Keratinocyte (primary cell): ENCODE measurements around the gene ENO2.

Experiments used
- EZH2 ChIP-seq: IDR thresholded peaks from one replicate; pipeline ENCODE4 v1.6.1; 2012; ENCODE audit warnings: inconsistent platforms, mild to moderate bottlenecking, low read length, moderate library complexity
- TF ChIP-seq, protein P1 (sequence below), 3 experiments: IDR thresholded peaks in 1 of 3; conservative IDR thresholded peaks in 1 of 3; optimal IDR thresholded peaks in 1 of 3; 2 replicates in 2 of 3; 3 replicates in 1 of 3; pipeline versions ENCODE3 to v1.5.1; 2011; ENCODE audit warnings: low read length in 3 of 3, mild to moderate bottlenecking in 3 of 3, moderate library complexity in 2 of 3, control low read depth in 1 of 3, inconsistent platforms in 1 of 3; ENCODE audit not compliant: insufficient read depth in 2 of 3; ENCODE audit errors: extremely low read depth in 1 of 3

DNA sequence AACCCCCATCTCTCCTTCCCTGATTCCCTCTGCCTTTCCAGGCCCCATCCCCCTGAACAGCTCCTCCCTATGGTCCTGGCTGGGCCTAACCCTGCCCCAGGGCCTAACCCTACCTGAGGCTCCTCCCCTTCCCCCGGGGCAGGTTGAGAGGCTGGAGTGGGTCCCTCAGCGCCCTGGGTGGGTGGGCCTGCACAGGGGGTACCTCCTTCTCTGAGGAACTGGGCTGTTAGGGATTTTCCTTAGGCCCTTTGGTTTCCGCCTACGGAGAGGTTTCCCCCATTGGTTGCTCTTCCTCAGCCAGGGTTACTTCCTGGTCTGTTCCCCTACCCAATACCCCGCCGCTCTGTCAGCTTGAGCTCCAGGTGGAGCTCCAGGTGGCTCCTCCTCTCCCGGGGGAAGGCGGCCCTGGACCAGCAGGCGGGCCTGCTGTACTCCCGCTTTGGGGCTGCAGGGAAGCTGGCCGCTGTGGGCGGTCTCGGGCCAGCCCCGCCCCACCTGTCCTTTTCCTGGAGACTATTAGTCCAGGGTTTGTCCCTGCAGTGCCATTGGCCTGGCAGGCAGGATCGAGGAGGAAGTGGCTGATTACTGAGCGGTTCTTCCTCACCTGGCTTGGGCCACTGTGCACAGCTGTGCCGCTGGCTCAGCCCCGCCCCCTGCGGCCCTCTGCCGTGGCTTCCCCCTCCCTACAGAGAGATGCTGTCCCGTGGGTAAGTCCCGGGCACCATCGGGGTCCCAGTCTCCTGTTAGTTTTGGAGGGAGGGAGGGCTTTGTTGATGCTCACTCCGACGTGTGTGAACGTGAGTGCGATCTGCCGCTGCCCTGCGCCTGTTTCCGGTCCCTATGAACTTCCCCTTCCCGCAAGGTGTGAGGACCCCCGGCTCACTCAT is 31.9 kb downstream of the ENO2 start:
- no peak for TF ChIP-seq EZH2
- TF ChIP-seq, protein P1, sequence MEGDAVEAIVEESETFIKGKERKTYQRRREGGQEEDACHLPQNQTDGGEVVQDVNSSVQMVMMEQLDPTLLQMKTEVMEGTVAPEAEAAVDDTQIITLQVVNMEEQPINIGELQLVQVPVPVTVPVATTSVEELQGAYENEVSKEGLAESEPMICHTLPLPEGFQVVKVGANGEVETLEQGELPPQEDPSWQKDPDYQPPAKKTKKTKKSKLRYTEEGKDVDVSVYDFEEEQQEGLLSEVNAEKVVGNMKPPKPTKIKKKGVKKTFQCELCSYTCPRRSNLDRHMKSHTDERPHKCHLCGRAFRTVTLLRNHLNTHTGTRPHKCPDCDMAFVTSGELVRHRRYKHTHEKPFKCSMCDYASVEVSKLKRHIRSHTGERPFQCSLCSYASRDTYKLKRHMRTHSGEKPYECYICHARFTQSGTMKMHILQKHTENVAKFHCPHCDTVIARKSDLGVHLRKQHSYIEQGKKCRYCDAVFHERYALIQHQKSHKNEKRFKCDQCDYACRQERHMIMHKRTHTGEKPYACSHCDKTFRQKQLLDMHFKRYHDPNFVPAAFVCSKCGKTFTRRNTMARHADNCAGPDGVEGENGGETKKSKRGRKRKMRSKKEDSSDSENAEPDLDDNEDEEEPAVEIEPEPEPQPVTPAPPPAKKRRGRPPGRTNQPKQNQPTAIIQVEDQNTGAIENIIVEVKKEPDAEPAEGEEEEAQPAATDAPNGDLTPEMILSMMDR (optimal IDR thresholded peaks at IDR 0.05 in 1 of 3, IDR thresholded peaks at IDR 0.05 in 1 of 3, conservative IDR thresholded peaks at IDR 0.05 in 1 of 3; ENCODE audit: extremely low read depth in 1 of 3, insufficient read depth in 2 of 3, low read length in 3 of 3), result no peak
